Stimulated activated naive CD8-positive, alpha-beta T cell treated with anti-CD3 and anti-CD28 coated beads, Interleukin-15, Interleukin-2, amounts not matched to agents 100 U/mL and 50 U/mL, for 24 hours (primary cell): ENCODE data around the gene F8.
A peak's percentile ranks its signal among the peaks of the same experiment; 100 is the strongest.
"Not testable (repeated sequence)": the region's sequence is repeated elsewhere in the genome, so short reads cannot be mapped to it uniquely, and the experiment has no call there.

Source experiments
- ATAC-seq: fragments of 150-1000 bp; cut with Tn5 transposase; one replicate; pipeline ENCODE4 v1.10.0; 2021
- DNase-seq: peaks from one replicate; pipeline ENCODE4 v3.0.0; 2021

Gene F8

DNA sequence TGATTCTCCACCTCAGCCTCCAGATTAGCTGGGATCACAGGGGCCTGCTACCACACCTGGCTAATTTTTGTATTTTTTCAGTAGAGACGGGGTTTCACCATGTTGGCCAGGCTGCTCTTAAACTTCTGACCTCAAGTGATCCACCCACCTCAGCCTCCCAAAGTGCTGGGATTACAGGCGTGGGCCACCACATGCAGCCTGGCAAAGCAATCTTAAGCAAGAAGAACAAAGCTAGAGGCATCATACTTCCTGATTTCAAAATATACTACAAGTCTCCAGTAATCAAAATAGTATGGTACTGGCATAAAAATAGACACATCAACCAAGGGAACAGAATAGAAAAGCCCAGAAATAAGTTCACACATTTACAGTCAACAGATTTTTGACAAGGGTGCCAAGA, 149.2 kb downstream of the F8 start:
- no peak for DNase-seq
- ATAC-seq, result no peak

DNA sequence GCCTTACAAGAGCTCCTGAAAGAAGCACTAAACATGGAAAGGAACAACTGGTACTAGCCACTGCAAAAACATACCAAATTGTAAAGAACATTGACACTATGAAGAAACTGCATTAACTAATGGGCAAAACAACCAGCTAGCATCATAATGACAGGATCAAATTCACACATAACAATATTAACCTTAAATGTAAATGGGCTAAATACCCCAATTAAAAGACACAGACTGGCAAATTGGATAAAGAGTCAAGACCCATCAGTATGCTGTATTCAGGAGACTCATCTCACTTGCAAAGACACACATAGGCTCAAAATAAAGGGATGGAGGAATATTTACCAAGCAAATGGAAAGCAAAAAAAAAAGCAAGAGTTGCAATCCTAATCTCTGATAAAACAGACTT, 154.0 kb downstream of the F8 start:
- not testable (repeated sequence) for ATAC-seq, DNase-seq

DNA sequence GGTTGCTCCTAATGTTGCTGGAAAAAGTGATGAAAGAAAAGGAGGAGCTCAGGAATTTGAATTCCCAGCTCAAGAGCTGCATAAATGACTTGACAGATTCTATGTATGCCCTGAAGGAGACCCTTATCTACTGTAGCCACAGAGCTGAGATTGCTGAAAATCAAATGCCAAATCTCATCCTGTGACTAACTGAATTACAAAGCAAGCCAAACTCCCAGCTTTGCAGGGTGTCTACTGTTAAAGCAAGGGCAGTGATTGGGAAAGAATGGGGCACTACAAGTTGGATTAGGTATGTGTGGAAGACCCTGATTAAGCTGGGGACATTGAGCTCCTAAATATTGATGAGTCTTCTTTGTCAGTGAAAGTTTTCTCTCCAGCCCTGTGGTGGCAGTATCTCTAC, 167.3 kb downstream of the F8 start:
- ATAC-seq (no peak), DNase-seq (no peak)

DNA sequence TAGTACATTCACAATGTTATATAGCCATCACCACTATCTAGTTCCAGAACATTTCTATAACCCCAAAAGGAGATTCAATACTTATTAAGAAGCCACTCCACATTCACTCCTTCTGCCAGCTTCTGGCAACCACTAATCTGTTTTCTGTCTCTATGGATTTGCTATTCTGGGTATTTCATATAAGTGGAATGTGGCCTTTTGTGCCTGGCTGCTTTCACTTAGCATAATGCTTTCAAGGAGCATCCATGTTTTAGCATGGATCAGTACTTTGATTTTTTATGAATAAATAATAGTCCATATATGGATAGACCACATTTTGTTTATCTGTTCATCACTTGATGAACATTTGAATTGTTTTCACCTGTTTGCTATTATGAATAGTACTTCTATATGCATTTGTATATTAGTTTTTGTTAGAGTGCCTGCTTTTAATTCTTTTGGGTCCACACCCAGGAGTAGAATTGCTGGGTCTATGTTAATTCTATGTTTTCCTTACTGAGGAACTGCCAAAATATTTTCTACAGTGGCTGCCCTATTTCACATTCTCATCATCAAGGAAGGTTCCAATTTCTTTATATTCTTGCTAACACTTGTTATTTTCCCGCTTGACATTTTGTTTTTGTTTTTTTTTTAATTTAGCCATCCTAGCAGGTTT, 171.4 kb downstream of the F8 start:
- ATAC-seq, result no peak

DNA sequence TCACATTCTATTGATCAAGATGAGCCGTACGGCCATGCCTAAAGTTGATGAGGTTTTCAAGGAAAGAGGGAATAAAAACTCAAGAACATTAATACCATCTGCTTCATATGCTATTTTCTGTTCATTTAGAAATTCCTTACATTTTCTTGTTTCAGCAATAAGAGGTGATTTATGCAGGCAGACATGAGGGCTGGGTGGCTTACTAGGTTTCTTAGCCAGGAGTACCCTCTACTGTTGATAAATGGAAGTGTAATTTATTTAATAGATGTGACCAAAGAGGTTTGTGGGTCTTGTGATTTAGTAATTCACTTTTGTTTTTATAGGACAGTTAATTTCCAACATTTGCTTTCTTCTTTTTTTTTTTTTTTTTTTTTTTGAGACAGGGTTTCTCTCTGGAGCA, 181.7 kb downstream of the F8 start:
- ATAC-seq, result no peak
- no peak for DNase-seq

More for the DNA sequence above, 171.4 kb downstream of the F8 start:
- no peak for DNase-seq

DNA sequence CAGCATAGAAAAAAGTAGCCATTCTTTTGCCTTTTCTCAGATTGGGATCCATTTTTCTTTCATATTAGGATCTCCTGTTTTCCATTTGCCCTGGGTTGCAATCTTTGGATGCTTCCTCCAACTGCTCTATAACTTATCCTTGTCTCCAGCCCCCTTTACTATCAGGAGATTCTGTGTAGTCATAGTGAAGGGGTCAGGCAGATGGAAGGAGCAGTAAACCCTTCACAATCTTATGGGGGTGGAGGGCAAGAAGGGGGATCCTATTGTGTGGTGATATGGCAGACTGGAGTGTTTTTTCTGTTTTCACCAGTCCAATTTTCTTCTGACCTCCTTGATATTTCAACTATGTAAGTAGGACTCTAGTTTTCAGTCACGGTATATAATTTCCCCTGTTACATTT, 186.4 kb downstream of the F8 start:
- no peak for ATAC-seq
- DNase-seq, result no peak

DNA sequence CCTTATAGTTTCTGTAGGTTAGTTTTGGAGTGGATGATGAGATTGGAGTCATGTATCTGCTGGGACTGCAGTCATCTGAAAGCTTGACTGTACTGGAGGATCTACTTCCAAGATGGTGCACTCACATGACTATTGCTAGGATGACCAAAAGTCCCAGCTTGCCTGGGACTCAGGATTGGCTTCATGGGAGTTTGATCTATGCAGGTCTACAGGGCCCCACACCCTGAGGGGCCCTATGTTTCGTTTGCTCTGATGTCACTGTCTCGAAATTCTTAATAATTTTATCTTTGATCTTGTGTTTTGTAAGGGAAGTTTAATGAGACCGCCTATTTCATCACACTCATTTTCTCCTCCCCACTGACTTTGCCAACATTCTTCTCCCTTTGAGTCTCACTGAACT, 188.0 kb downstream of the F8 start, which contains the start of gene SMIM9:
Gene SMIM9, minus strand, starts transcription at position 101 of the 400 bp plus-strand sequence. CDS start 3,806 bp downstream, outside the sequence.
- ATAC-seq (no peak), DNase-seq (no peak)

DNA sequence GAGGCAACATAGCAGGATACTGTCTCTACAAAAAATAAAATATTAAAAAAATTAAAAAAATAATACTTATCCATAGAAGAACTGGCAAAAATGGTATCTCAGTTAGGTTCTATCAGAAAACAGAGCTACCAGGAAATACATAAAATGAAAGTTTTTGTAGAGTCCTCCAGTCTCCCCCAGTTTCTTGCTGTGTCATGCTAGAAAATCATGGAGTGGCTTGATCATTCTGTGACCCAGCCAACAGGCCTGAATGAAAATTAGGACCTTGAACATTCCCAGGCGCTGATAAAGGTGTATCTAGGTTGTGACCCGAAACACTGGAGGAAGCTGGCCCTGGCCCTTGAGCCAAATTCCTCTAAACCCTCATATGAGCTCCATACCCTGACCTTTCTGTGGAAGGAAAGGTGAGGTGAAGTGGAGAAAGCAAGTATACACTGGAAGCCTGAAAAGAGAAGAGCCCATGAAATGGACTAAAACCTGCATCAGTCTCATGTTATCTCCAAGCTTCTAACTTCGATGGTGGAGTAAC, 188.7 kb downstream of the F8 start:
- DNase-seq, result no peak

DNA sequence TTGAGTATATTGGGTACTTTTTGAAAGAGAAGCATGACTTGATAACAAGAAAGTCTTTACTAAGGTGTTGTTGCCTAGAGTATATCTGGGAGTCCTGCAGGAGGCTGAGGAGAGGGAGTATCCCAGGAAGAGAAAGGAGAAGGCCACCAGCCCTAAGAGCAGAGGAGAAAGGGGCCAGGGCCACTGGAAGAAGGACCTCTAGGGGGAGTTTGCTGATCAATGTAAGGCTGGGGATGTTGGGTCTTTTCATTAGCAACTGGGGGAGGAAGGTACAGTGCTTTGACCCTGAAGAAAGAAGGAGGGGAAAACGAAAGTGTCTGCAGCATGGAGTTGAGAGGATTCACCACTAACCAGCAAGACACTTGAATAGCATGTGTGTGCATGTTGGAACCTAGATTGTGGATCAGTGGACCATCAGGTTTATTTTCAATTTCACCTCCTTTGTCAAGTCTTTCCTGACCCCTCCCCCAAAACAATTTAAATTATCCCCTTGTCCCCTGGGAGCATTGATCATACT, 192.5 kb downstream of the F8 start:
- ATAC-seq (no peak), DNase-seq (no peak)

More for the DNA sequence above, 188.7 kb downstream of the F8 start:
- ATAC-seq, result no peak

DNA sequence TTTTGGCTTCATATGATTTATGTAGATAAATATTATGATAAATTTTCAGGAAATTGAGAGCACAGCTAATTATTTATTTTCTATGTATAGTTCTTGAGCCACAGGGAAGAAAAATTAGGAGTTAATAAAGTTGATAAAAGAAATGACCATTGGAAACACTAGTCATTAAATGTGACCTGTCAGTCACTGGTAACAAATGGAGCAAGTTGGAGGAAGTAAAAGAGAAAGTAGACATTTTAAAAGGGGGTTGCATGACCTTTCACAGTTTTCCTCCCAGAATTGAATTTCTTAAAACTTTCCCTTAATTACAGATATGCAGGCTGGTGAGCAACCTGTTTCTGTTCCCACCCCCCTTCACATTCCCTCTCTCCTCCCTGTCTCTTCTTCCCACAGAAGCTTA, 193.4 kb downstream of the F8 start:
- no peak for DNase-seq
- no peak for ATAC-seq

DNA sequence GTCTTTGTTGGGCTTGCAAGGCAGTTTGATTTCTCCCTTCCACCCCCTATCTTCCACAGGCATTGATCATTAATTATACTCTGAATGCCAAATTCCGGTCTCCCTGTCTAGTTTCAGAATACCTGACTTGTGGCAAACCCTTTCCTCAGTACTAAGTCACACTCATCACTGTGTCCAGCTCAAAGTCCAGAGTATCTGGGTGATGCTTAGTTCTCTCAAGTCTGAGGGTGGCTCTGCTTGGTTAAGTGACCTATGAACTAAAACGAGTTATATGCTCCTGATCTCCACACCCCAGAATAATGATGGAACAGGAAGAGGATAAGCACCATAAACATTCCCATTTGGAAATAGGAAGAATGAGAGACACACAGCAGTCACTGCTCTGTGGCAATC, 194.5 kb downstream of the F8 start:
- no peak for ATAC-seq
- no peak for DNase-seq

DNA sequence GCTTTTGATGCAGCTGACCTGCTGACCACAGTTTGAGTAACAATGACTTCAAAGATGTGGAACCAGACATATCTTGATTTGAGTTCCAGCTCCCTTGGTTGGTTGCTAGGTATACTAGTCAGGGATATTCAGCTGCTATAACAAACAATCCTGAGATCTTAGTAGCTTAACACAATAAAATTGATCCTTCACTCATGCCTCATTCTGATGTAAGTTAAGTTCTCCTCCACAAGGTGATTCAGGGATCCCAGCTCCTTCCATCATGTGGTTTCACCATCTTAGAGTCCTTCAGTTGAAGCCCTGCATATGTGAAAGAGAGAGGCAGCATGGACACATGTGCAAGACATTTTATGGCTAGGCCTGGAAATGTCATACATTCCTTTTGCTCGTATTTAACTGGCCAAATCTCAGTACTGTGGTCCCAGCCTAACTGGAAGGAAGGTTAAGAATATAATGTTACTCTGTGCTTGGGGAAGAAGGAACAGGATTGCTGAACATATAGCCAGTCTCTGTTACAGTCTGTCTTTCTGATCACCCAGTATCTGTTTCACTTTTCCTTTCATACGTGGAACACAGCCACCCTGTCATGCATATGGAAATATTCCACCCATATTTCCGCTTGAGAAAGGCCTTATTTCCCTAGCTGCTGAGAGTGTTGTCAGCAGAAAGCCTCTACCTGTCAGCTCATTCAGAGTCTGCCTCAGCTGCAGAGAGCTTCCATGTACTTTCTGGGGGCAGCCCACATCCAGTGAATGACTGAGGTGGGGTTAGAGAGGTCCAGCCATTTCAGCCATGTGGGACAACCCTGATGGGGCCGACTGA, 195.1 kb downstream of the F8 start:
- peak; percentile 55 for ATAC-seq
- DNase-seq, result no peak

DNA sequence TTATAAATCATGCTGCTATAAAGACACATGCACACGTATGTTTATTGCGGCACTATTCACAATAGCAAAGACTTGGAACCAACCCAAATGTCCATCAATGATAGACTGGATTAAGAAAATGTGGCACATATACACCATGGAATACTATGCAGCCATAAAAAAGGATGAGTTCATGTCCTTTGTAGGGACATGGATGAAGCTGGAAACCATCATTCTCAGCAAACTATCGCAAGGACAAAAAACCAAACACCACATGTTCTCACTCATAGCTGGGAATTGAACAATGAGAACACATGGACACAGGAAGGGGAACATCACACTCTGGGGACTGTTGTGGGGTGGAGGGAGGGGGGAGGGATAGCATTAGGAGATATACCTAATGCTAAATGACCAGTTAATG, 196.9 kb downstream of the F8 start:
- not testable (repeated sequence) for DNase-seq, ATAC-seq

DNA sequence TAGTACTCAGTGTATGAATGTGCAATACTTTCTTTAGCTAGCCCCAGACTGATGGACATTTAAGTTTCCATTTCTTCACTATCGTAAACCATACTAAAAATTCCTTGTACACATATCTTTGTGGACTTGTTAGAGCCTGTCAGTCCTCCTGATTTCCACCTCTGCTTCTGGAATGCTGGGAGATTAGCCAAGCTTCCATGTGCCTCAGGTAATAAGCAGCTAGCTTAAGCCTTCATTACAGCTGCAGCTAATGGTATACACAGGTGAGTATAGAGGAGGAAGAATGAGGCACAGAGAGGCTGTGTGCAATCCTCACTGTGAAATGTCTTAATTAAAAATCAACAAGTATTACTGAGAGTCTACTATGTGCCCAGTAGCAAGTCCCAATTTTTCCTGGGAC, 197.9 kb downstream of the F8 start:
- no peak for DNase-seq

DNA sequence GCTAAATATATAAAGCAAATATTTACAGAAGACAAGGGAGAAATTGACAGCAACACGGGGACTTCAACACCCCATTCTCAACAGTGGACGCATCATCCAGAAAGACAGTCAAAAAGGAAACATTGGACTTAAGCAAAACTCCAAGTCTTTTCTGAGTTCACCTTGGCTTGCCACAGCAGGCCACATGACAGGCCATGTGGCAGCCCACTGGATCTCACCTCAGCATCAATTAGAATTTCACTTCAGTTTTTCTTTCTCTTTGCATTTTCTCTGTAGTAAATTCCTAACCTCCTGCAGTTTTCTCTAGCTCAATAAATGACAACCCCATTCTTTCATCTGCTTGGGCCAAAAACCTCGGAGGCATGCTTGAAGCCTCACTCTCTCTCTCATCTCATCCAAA, 200.5 kb downstream of the F8 start:
- ATAC-seq (no peak), DNase-seq (no peak)

More for the DNA sequence above, 197.9 kb downstream of the F8 start:
- ATAC-seq, result no peak

DNA sequence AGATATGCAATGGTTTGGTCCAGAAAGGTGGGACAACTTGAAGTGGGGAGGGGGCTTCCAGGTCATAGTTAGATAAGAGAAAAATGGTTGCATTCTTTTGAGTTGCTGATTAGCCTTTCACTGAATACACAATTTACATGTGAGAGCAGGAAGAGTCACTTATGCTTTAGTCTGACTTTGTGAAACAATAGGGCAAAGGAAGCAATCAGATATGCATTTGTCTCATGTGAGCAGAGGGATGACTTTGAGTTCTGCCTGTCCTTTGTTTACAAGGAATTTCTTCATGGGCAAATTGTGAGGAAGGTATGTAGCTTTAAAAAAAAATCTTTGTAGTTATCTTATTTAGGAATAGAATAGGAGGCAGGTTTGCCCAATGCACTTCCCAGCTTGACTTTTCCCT, 201.0 kb downstream of the F8 start:
- ATAC-seq (no peak), DNase-seq (no peak)

DNA sequence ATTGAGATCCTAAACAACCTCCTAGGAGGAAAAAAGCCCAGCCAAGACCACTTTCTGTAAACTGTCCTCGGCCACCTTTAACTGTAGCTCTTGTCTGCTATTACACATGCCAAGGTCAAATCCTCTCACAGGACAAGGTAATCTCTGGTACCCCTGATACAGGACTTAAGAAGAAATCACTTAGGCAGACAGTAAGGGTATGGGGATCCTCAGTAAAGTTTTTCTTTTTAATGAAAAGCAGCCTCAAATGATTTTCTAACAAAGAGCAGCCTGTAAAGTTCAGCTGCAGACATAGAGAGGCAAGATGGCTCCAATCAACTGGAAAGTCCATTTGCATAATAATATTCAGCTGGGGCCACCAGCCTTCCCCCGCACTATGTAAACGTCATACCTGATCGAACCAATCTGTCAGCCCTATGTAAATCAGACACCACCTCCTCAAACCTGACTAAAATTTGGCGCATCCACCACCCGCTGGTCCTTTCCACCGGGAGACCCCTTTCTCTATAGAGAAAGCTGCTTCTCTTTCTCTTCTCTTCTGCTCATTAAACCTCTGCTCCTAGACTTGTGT, 202.7 kb downstream of the F8 start:
- ATAC-seq (no peak), DNase-seq (no peak)

DNA sequence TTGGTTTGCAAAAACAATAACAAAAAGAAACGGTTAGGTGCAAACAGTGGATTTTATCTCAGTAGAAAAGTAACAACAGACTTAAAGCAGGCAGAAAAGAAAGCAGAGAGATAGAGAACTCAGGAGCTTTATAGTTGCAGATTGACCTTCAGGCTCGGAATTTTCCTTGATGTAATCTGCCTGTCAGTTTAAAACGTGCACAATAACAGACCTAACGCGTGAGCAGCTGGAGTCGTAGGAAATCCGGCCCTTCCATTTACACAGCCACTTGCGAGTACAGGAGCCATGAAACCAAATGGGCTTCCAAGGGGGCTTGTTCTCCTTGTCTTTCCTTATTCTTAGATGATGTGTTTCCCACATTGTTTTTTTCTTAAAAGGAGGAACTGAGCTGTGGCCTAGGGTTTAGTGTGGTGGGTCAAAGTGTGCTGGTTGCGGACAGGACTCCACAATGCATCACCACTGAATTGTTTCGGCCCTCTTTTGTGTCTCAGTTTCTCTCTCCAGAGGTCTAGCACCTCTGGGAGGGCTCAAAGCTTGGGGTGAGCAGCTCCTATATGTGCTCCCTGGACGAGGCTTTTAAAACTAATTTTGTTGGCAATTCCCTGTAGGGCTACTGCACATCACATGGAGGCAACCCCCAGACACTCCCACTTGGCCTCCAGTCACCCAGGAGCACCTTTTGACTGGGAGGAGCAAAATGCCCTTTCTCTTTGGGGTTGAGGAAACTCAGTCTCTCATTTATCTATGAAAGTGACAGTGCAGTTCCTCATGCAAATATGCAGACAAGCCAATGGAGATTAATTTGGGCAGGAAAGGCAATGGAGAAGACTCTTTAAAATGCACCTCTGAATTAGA, 203.4 kb downstream of the F8 start:
- ATAC-seq (no peak), DNase-seq (no peak)

DNA sequence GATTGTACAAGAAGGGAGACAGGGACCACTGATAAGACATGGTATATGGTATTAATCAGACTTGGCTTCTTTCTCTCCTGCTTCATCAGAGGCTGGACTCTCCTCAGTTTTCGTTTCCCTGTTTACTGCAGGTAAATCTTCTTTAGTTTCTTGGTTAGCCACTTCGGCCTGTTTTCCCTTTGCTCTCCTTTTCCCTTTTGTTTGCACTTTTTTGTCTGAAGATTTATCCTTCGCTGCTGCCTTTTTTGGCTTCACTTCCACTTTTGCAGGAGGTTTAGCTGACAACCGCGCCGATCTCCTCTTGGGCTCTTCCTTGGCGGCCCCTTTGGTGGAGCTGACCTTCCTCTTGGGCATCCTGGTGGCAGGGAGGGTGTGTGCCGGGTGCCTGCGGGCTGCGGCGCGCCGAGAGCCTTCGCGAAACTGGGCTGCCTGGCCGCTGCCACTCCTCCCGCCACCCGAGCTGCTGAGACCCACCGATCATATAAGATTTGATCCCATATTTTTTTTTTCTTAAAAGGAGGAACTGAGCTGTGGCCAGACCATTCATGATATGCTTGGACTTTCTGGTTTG, 205.4 kb downstream of the F8 start:
- ATAC-seq, DNase-seq: not testable (repeated sequence)

DNA sequence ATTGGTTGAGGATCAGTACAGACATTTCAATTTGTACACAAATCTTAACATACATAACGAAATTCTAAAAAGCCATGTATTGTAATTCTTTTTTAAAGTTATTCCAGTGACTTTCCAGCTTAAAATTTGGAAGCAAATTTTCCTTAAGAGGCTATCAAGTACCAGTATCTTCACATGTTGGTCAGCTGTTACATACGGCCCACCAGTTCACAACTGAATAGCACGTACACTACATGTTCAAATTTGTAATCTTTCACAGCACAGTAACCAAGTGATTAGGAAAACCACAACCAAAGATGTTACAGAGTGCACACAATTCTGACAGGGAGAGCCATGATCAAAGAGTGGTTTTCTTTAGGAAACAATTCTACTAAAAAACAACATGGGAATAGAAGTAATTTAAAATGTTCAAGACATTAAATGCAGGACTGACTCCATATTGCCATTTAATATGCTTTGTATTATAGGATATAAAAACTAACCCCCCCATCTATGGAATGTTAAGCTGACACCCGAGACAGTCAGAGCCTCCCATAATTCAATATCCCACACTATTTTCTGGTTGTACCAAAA, 206.1 kb downstream of the F8 start:
- not testable (repeated sequence) for DNase-seq, ATAC-seq

DNA sequence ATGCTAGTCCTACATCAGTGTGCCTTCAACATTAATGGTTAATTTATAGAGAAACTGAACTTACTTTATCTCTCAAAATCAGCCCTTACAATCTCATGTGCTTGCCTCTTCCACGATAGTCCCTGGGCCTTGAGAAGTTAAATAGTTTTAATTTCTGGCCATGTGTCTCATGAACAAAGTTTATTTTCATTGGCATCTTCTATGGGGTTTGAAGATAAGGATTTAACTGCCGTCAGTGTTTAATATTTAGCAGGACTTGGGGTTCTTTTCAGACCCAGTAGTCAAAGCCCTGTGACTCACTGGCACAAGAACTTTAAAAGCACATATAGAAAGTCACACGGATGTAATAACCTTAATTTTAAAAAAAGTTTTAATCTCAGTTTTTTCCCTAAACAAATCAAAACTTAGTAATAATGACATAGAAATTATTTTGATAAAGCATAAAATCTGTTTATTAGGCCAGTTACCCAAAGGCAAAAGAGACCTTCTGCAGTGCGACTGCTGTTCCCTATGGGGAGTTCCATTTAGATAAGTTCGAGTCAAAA, 207.2 kb downstream of the F8 start:
- ATAC-seq (no peak), DNase-seq (no peak)
